GM12878 (cell line): ENCODE results near the gene POLR2L. TPM values are rescaled to one million over a fixed set of nuclear protein-coding genes. Genes with fewer than 3 reads are reported as not detected.

Source experiments
- ATAC-seq: fragments of 200-7000 bp; cut with Tn5 transposase; 3 replicates; pipeline ENCODE4 v1.9.1; 2020; ENCODE audit warnings: mild to moderate bottlenecking, moderate library complexity
- BruUV-seq: library from RNA; stranded (reverse); fragments of 400-500 nt; replicated peaks from 2 replicates; lab custom pipeline; 2021; lab: Mats Ljungman, UMichigan
- CTCF ChIA-PET: fragments of 300-600 bp; sonication (Branson Sonifier 250); formaldehyde crosslinking; extraction: SDS; loops from one replicate; lab custom pipeline; 2021; ENCODE audit warnings: inconsistent platforms; lab: Yijun Ruan, JAX
- POLR2A ChIA-PET: fragments of 350-600 bp; formaldehyde crosslinking; extraction: SDS; loops from one replicate; lab custom pipeline; 2021; ENCODE audit warnings: inconsistent platforms; lab: Charles Lee
- RAD21 ChIA-PET: fragments of 300-600 bp; sonication (Branson Sonifier 250); formaldehyde crosslinking; loops from one replicate; lab custom pipeline; 2023; ENCODE audit warnings: antibody characterized with exemption; ENCODE audit not compliant: unreplicated experiment; lab: Charles Lee
- SMC1A ChIA-PET: fragments of 300-600 bp; sonication (Branson Sonifier 250); formaldehyde crosslinking; loops from one replicate; lab custom pipeline; 2023; ENCODE audit not compliant: unreplicated experiment, uncharacterized antibody; lab: Charles Lee
- DNase-seq: peaks from one replicate; pipeline ENCODE4 v3.0.0-alpha.2; 2011; ENCODE audit warnings: low read depth, low spot score
- FAIRE-seq: peaks from 3 replicates; lab custom pipeline; 2011; peaks lifted over from hg19 to GRCh38; lab: Jason Lieb, UNC
- H2AFZ ChIP-seq: 2 replicates; pipeline ENCODE4 v1.6.0; 2011; ENCODE audit warnings: low read depth, low read length, control low read depth; ENCODE audit not compliant: control insufficient read depth
- H3K27ac ChIP-seq: 2 replicates; pipeline ENCODE4 v1.5.1; 2011; ENCODE audit warnings: control low read depth; ENCODE audit not compliant: control insufficient read depth, insufficient read depth
- H3K27me3 ChIP-seq, 2 experiments: replicated peaks in 1 of 2; 2 replicates each; pipeline versions ENCODE4 v1.6.0 to v1.6.1; 2011; ENCODE audit warnings: low read length in 1 of 2; ENCODE audit not compliant: control insufficient read depth in 2 of 2, insufficient read depth in 2 of 2
- H3K36me3 ChIP-seq, 2 experiments: 2 replicates each; pipeline ENCODE4 v1.5.1; 2011; ENCODE audit warnings: low read length in 1 of 2; ENCODE audit not compliant: control insufficient read depth in 2 of 2, insufficient read depth in 2 of 2
- H3K4me1 ChIP-seq: 2 replicates; pipeline ENCODE4 v1.6.1; 2011; ENCODE audit warnings: mild to moderate bottlenecking, low read length, moderate library complexity, mixed read lengths; ENCODE audit not compliant: control insufficient read depth, insufficient read depth
- H3K4me2 ChIP-seq: 2 replicates; pipeline ENCODE4 v1.6.0; 2011; ENCODE audit warnings: control low read depth; ENCODE audit not compliant: control insufficient read depth, insufficient read depth
- H3K4me3 ChIP-seq: fragments of 200-600 bp; sonication (generic); 2 replicates; pipeline ENCODE4 v1.5.1; 2016
- H3K79me2 ChIP-seq: 2 replicates; pipeline ENCODE4 v1.6.0; 2011; ENCODE audit warnings: low read length; ENCODE audit not compliant: control insufficient read depth, insufficient read depth
- H3K9ac ChIP-seq: 2 replicates; pipeline ENCODE4 v1.8.0; 2011; ENCODE audit warnings: low read length, control low read depth, mixed read lengths; ENCODE audit not compliant: control insufficient read depth, insufficient read depth
- H3K9me3 ChIP-seq: replicated peaks from 3 replicates; pipeline ENCODE4 v1.5.1; 2011; ENCODE audit warnings: mild to moderate bottlenecking, low read length; ENCODE audit not compliant: control insufficient read depth, insufficient read depth
- H4K20me1 ChIP-seq: 2 replicates; pipeline ENCODE4 v1.6.0; 2011; ENCODE audit not compliant: control insufficient read depth, insufficient read depth
- BCL3 ChIP-seq: IDR thresholded peaks from 2 replicates; pipeline ENCODE4 v1.6.1; 2011; ENCODE audit warnings: borderline replicate concordance, low read depth, mild to moderate bottlenecking, moderate library complexity, low read length; ENCODE audit not compliant: insufficient read depth, poor library complexity, severe bottlenecking
- CUX1 ChIP-seq: IDR thresholded peaks from 2 replicates; pipeline ENCODE4 v1.6.1; 2012; ENCODE audit warnings: improper control_type of control experiment, low read depth, low read length; ENCODE audit not compliant: insufficient replicate concordance
- GATAD2B ChIP-seq: fragments of 450-650 bp; conservative IDR thresholded peaks from 2 replicates; pipeline ENCODE4 v1.6.1; 2017; ENCODE audit warnings: low read depth, mild to moderate bottlenecking, moderate library complexity
- NFXL1 ChIP-seq: fragments of 450-650 bp; IDR thresholded peaks from 2 replicates; pipeline ENCODE4 v1.6.1; 2017; ENCODE audit warnings: antibody characterized with exemption, mild to moderate bottlenecking, borderline replicate concordance
- PKNOX1 ChIP-seq: fragments of 450-650 bp; IDR thresholded peaks from 2 replicates; pipeline ENCODE4 v1.6.1; 2016; ENCODE audit warnings: mild to moderate bottlenecking
- POLR2A ChIP-seq: IDR thresholded peaks from 2 replicates; pipeline ENCODE4 v1.6.1; 2011; ENCODE audit warnings: low read depth, mild to moderate bottlenecking, low read length
- TAF1 ChIP-seq: IDR thresholded peaks from 2 replicates; pipeline ENCODE4 v1.6.1; 2011; ENCODE audit warnings: mild to moderate bottlenecking, low read depth, low read length, borderline replicate concordance
- WGBS: methylation state at CpG from one replicate; pipeline ENCODE4 v1.1.6; 2016; ENCODE audit warnings: low lambda C conversion rate; ENCODE audit not compliant: insufficient replicate concordance, insufficient coverage; ENCODE audit errors: missing lambda C conversion rate; 5-methylcytosine and 5-hydroxymethylcytosine counted together
- in situ Hi-C: fragments of 300-500 bp; cut with MboI; formaldehyde crosslinking; loops from 9 replicates; pipeline ENCODE4 v1.14.3; 2018; ENCODE audit warnings: mixed read lengths
- intact Hi-C: fragments of 100-400 bp; cut with micrococcal nuclease; formaldehyde crosslinking; loops from one replicate; pipeline ENCODE4 v1.14.2; 2022; ENCODE audit not compliant: unreplicated experiment
- polyA plus RNA-seq, 11 experiments: library from polyadenylated mRNA; depleted of rRNA in 4 of 11; unstranded in 6 of 11; stranded (reverse) in 5 of 11; fragments of >200 nt; fragmentation: Nextera tagmentation in 4 of 11; fragmentation: Illumina TruSeq in 1 of 11; extraction: Ambion mirVana in 4 of 11; extraction: Trizol in 1 of 11; gene quantifications; 1 replicate in 1 of 11; 2 replicates in 10 of 11; pipeline versions ENCODE4 v1.2.1 to v1.2.3, GENCODE V29; 2011 to 2016; ENCODE audit warnings: inconsistent platforms in 2 of 11, missing spikeins in 2 of 11, low read depth in 1 of 11
- total RNA-seq, 4 experiments: library from RNA; depleted of rRNA in 3 of 4; stranded (reverse); fragments of >200 nt in 3 of 4; fragmentation: Illumina TruSeq in 1 of 4; extraction: Trizol in 1 of 4; gene quantifications; 2 replicates each; pipeline versions ENCODE4 v1.2.1 to v1.2.3, GENCODE V29; 2013 to 2021

The POLR2L gene
- total and polyA plus RNA-seq, 10 of the 15 experiments (the other 5 are each of a cell fraction or from before 2014, with no cell fraction given), result 23.1 to 497 (median 125) TPM

GRCh38 chr11:872799-873198, 30.5 kb upstream of the POLR2L start:
- H3K4me2 ChIP-seq, result no peak overlapping the region
- no peaks in the 10 kb centered on the region for H4K20me1 ChIP-seq
- intact Hi-C loops (no loop called here), in situ Hi-C loops (no loop called here)
- ChIA-PET RAD21 (no interaction called here), POLR2A (no interaction called here), SMC1A (no interaction called here), CTCF (no interaction called here)
- H3K9me3 ChIP-seq, result no peaks in the 10 kb centered on the region
- 82% methylated on average over 9 of the region's 9 CpGs for WGBS
- H3K36me3 ChIP-seq, result no peaks in the 10 kb centered on the region; a peak in 1 of 4 replicates
- H3K4me1 ChIP-seq, result no peaks in the 10 kb centered on the region
- H2AFZ ChIP-seq, result no peak overlapping the region
- H3K4me3 ChIP-seq, result no peak overlapping the region
- no peak for DNase-seq
- FAIRE-seq, result no peak
- H3K27me3 ChIP-seq, result no peaks in the 10 kb centered on the region
- no peak overlapping the region for H3K27ac ChIP-seq
- no peak overlapping the region for H3K9ac ChIP-seq
- BruUV-seq, result no TSS peak
- no peaks in the 10 kb centered on the region for H3K79me2 ChIP-seq
- no peak for TF ChIP-seq GATAD2B
- TF ChIP-seq POLR2A, result 0 out of 2 replicates have a peak, but pooled peaks have one; percentile 16
- ATAC-seq, result no peak

- DNase-seq (no peak), FAIRE-seq (no peak), ATAC-seq (no peak)
- Histone ChIP-seq H3K9me3 (no peaks in the 10 kb centered on the region), H3K4me1 (no peaks in the 10 kb centered on the region), H3K79me2 (no peaks in the 10 kb centered on the region), H3K4me3 (no peak overlapping the region), H3K27ac (no peak overlapping the region), H3K9ac (no peak overlapping the region), H3K27me3 (no peaks in the 10 kb centered on the region), H4K20me1 (no peaks in the 10 kb centered on the region), H3K4me2 (no peak overlapping the region), H2AFZ (no peak overlapping the region), H3K36me3 (no peaks in the 10 kb centered on the region; a peak in 1 of 4 replicates)
- WGBS, result 67% methylated on average over 9 of the region's 9 CpGs
- ChIA-PET POLR2A (no interaction called here), RAD21 (no interaction called here), SMC1A (no interaction called here), CTCF (no interaction called here)
- no TSS peak for BruUV-seq
- in situ Hi-C loops (no loop called here), intact Hi-C loops (no loop called here)
- TF ChIP-seq POLR2A, result no peak
- TF ChIP-seq TAF1, result no peak
- TF ChIP-seq BCL3, result no peak
- no peak for TF ChIP-seq NFXL1
- no peak for TF ChIP-seq CUX1
- no peak for TF ChIP-seq PKNOX1
Measured at GRCh38 chr11:871472-871871, 29.1 kb upstream of the POLR2L start.
